ENCODE measurements around the gene CAMTA1.

GRCh38 chr1:7638078-7638477 is 852.8 kb downstream of the CAMTA1 start:
- TF ChIP-seq CTCF (IDR thresholded peaks at IDR 0.05; ENCODE audit: poor library complexity) (no peak), EZH2 (IDR thresholded peaks at IDR 0.05; ENCODE audit: borderline replicate concordance) (no peak), EZH2phosphoT487 (IDR thresholded peaks at IDR 0.05; ENCODE audit: low read depth, severe bottlenecking, unreplicated experiment) (no peak)

Data from hepatocyte (in vitro differentiated cells).